H1 (cell line): ENCODE data around the gene ZNF729. TPM values are rescaled to one million over a fixed set of nuclear protein-coding genes. Genes with fewer than 3 reads are reported as not detected.

Experiments
- CTCF ChIA-PET: fragments of 300-600 bp; sonication (Branson Sonifier 250); formaldehyde crosslinking; loops from one replicate; lab custom pipeline; 2021; ENCODE audit not compliant: partially characterized antibody; lab: Charles Lee
- POLR2A ChIA-PET: fragments of 300-600 bp; sonication (Branson Sonifier 250); formaldehyde crosslinking; loops from one replicate; lab custom pipeline; 2021; ENCODE audit warnings: inconsistent platforms; ENCODE audit not compliant: partially characterized antibody; lab: Charles Lee
- DNase-seq, 2 experiments: peaks; one replicate each; pipeline versions ENCODE4 v3.0.0 to v3.0.0-alpha.2; 2010 to 2022; ENCODE audit warnings: low spot score in 2 of 2, low read depth in 1 of 2, mixed read lengths in 1 of 2
- FAIRE-seq: peaks from 2 replicates; lab custom pipeline; 2011; peaks lifted over from hg19 to GRCh38; lab: Jason Lieb, UNC
- H2AFZ ChIP-seq: 2 replicates; pipeline ENCODE4 v1.8.1; 2012; ENCODE audit warnings: low read length, inconsistent platforms
- H2AK5ac ChIP-seq: 2 replicates; pipeline ENCODE4 v1.6.1; 2013; ENCODE audit warnings: low read depth, low read length
- H2BK120ac ChIP-seq: replicated peaks from 2 replicates; pipeline ENCODE3; 2013; ENCODE audit warnings: low read depth, low read length, inconsistent platforms
- H2BK12ac ChIP-seq: 2 replicates; pipeline ENCODE4 v1.6.1; 2013; ENCODE audit warnings: low read depth, low read length
- H2BK15ac ChIP-seq: 2 replicates; pipeline ENCODE4 v1.6.1; 2013; ENCODE audit warnings: low read length
- H2BK20ac ChIP-seq: 2 replicates; pipeline ENCODE4 v1.6.1; 2013; ENCODE audit warnings: low read length
- H2BK5ac ChIP-seq: 2 replicates; pipeline ENCODE4 v1.6.1; 2013; ENCODE audit warnings: low read depth, low read length
- H3K14ac ChIP-seq: 2 replicates; pipeline ENCODE4 v1.6.1; 2013; ENCODE audit warnings: inconsistent platforms; ENCODE audit not compliant: insufficient read length
- H3K18ac ChIP-seq: 2 replicates; pipeline ENCODE4 v1.6.1; 2013; ENCODE audit warnings: low read length; ENCODE audit errors: extremely low read depth
- H3K23ac ChIP-seq: 2 replicates; pipeline ENCODE4 v1.6.1; 2013; ENCODE audit warnings: inconsistent platforms; ENCODE audit not compliant: insufficient read length
- H3K23me2 ChIP-seq: 2 replicates; pipeline ENCODE4 v1.6.1; 2013; ENCODE audit warnings: low read depth, low read length
- H3K27ac ChIP-seq: 2 replicates; pipeline ENCODE4 v1.6.1; 2011; ENCODE audit warnings: low read depth, low read length, inconsistent platforms
- H3K27me3 ChIP-seq, 4 experiments: replicated peaks in 1 of 4; 1 replicate in 1 of 4; 2 replicates in 3 of 4; pipeline versions ENCODE4 v1.6.1 to v1.8.1; 2011 to 2013; ENCODE audit warnings: low read length in 3 of 4, mild to moderate bottlenecking in 3 of 4, inconsistent platforms in 2 of 4, mixed read lengths in 2 of 4, moderate library complexity in 1 of 4; ENCODE audit not compliant: control insufficient read depth in 3 of 4, insufficient read depth in 3 of 4; ENCODE audit errors: extremely low read depth in 1 of 4
- H3K36me3 ChIP-seq, 4 experiments: 2 replicates each; pipeline versions ENCODE4 v1.6.1 to v1.8.1; 2011 to 2013; ENCODE audit warnings: mild to moderate bottlenecking in 4 of 4, low read length in 3 of 4, moderate library complexity in 2 of 4, control low read depth in 1 of 4, inconsistent platforms in 1 of 4; ENCODE audit not compliant: insufficient read depth in 4 of 4, control insufficient read depth in 2 of 4
- H3K4ac ChIP-seq: replicated peaks from 2 replicates; pipeline ENCODE3; 2013; ENCODE audit warnings: low read length, low read depth, mixed read lengths, inconsistent platforms; ENCODE audit not compliant: insufficient read length
- H3K4me1 ChIP-seq, 4 experiments: replicated peaks in 1 of 4; 1 replicate in 1 of 4; 2 replicates in 3 of 4; pipeline versions ENCODE4 v1.6.1 to v1.8.1; 2011 to 2013; ENCODE audit warnings: low read length in 3 of 4, inconsistent platforms in 2 of 4, mixed read lengths in 1 of 4; ENCODE audit not compliant: insufficient read depth in 4 of 4, control insufficient read depth in 3 of 4
- H3K4me2 ChIP-seq, 2 experiments: 2 replicates each; pipeline versions ENCODE4 v1.6.1 to v1.8.1; 2011 to 2013; ENCODE audit warnings: low read depth in 2 of 2, low read length in 2 of 2, control low read depth in 1 of 2, inconsistent platforms in 1 of 2, mild to moderate bottlenecking in 1 of 2; ENCODE audit not compliant: insufficient read depth in 1 of 2
- H3K4me3 ChIP-seq, 4 experiments: fragments of 200-600, 300-600 bp in 1 of 4; sonication (generic), shearing (Covaris generic), sonication (Bioruptor Twin) in 1 of 4; 2 replicates each; pipeline versions ENCODE4 v1.5.1 to v1.8.1; 2011 to 2016; ENCODE audit warnings: low read length in 4 of 4, low read depth in 3 of 4, control low read depth in 2 of 4, inconsistent platforms in 2 of 4, mild to moderate bottlenecking in 2 of 4, mixed read lengths in 1 of 4, moderate library complexity in 1 of 4; ENCODE audit not compliant: insufficient read depth in 2 of 4; ENCODE audit errors: extremely low read depth in 1 of 4
- H3K56ac ChIP-seq: replicated peaks from 2 replicates; pipeline ENCODE3; 2013; ENCODE audit warnings: low read depth, mild to moderate bottlenecking, mixed read lengths, low read length, inconsistent platforms; ENCODE audit not compliant: insufficient read length
- H3K79me1 ChIP-seq: 2 replicates; pipeline ENCODE4 v1.6.1; 2013; ENCODE audit warnings: low read depth, low read length, control low read depth
- H3K79me2 ChIP-seq, 2 experiments: 2 replicates each; pipeline versions ENCODE4 v1.6.1 to v1.8.1; 2012 to 2013; ENCODE audit warnings: low read length in 2 of 2, mild to moderate bottlenecking in 2 of 2, inconsistent platforms in 1 of 2; ENCODE audit not compliant: insufficient read depth in 2 of 2, control insufficient read depth in 1 of 2
- H3K9ac ChIP-seq, 4 experiments: replicated peaks in 1 of 4; 1 replicate in 1 of 4; 2 replicates in 3 of 4; pipeline versions ENCODE4 v1.6.1 to v1.8.1; 2011 to 2013; ENCODE audit warnings: low read depth in 3 of 4, low read length in 3 of 4, control low read depth in 2 of 4, mild to moderate bottlenecking in 2 of 4, moderate library complexity in 2 of 4, inconsistent platforms in 1 of 4; ENCODE audit errors: extremely low read depth in 1 of 4
- H3K9me3 ChIP-seq, 2 experiments: 2 replicates each; pipeline versions ENCODE4 v1.6.1 to v1.8.1; 2012 to 2013; ENCODE audit warnings: mild to moderate bottlenecking in 2 of 2, moderate library complexity in 2 of 2, control low read depth in 1 of 2, inconsistent platforms in 1 of 2, low read depth in 1 of 2, low read length in 1 of 2, mixed read lengths in 1 of 2; ENCODE audit not compliant: insufficient read depth in 2 of 2
- H4K20me1 ChIP-seq, 2 experiments: replicated peaks in 1 of 2; 2 replicates each; pipeline versions ENCODE3 to v1.8.1; 2011 to 2013; ENCODE audit warnings: inconsistent platforms in 2 of 2, low read length in 2 of 2, mild to moderate bottlenecking in 1 of 2; ENCODE audit not compliant: insufficient read depth in 2 of 2, control insufficient read depth in 1 of 2
- H4K5ac ChIP-seq: 2 replicates; pipeline ENCODE4 v1.6.1; 2013; ENCODE audit warnings: low read length, low read depth, mixed read lengths, inconsistent platforms; ENCODE audit not compliant: insufficient read length
- H4K8ac ChIP-seq: 2 replicates; pipeline ENCODE4 v1.8.0; 2013; ENCODE audit warnings: mild to moderate bottlenecking, moderate library complexity, low read length, inconsistent platforms; ENCODE audit not compliant: insufficient read depth; ENCODE audit errors: extremely low read depth
- H4K91ac ChIP-seq: replicated peaks from 2 replicates; pipeline ENCODE3; 2013; ENCODE audit warnings: low read length, mixed read lengths, inconsistent platforms; ENCODE audit not compliant: insufficient read length
- polyA plus RNA-seq, 7 experiments: library from polyadenylated mRNA; depleted of rRNA in 3 of 7; stranded (reverse) in 5 of 7; unstranded in 2 of 7; fragments of >200 nt in 5 of 7; fragments of 200-250 nt in 2 of 7; gene quantifications; 1 replicate in 5 of 7; 2 replicates in 1 of 7; 4 replicates in 1 of 7; pipeline versions ENCODE4 v1.2.1 to v1.2.3, GENCODE V29; 2011 to 2013; ENCODE audit warnings: missing spikeins in 2 of 7, mixed read lengths in 2 of 7
- total RNA-seq: library from RNA; stranded (reverse); fragmentation: NEBNext Ultra II Directional; extraction: Animal tissue kit (Norgen Biotek cat#: 25700); gene quantifications from 2 replicates; pipeline ENCODE4 v1.2.1, GENCODE V29; 2021
- TF ChIP-seq, protein P1 (sequence below), 3 experiments: IDR thresholded peaks; 1 replicate in 2 of 3; 2 replicates in 1 of 3; pipeline versions ENCODE4 v1.5.1 to v1.6.1; 2011; ENCODE audit warnings: low read length in 3 of 3, mild to moderate bottlenecking in 3 of 3, inconsistent platforms in 2 of 3, low read depth in 1 of 3, moderate library complexity in 1 of 3; ENCODE audit not compliant: insufficient read depth in 1 of 3; ENCODE audit errors: control extremely low read depth in 1 of 3

ZNF729 gene
- total and polyA plus RNA-seq, 2 of the 8 experiments (the other 6 are each of a cell fraction or from before 2014, with no cell fraction given), result not detected

DNA sequence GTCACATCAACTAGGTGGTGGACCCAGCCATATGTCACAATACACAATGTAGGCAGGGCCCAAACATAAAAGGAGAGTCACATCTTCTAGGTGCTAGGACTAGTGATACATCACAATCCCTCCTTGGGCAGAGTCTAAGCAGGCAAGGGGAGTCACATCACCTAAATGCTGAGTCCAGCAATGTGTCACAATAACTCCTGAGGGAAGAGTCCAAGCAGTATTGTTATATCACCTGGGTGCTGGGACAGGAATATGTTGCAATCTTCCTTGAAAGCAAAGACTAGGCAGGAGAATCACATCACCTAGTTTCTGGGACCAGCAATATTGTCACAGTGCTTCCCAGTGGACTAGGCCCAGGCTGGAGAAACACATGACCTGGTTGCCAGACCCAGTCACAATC lies 29.4 kb upstream of the ZNF729 start:
- Histone ChIP-seq H3K27me3 (no peaks in the 10 kb centered on the region), H2AFZ (no peak overlapping the region), H3K9ac (no peak overlapping the region), H3K9me3 (peaks cover 65 to 88% of the 10 kb centered on the region in 2 experiments), H2BK5ac (no peak overlapping the region), H3K79me1 (no peaks in the 10 kb centered on the region), H2BK15ac (no peak overlapping the region), H3K79me2 (no peaks in the 10 kb centered on the region), H2BK12ac (no peak overlapping the region), H4K8ac (no peak overlapping the region), H3K14ac (no peak overlapping the region), H3K56ac (no peak overlapping the region), H3K4me3 (no peak overlapping the region), H3K18ac (no peak overlapping the region), H2BK120ac (no peak overlapping the region), H3K4me2 (no peak overlapping the region), H4K91ac (no peak overlapping the region), H2BK20ac (no peak overlapping the region), H3K23ac (no peak overlapping the region), H3K27ac (no peak overlapping the region), H2AK5ac (no peak overlapping the region), H3K4me1 (no peaks in the 10 kb centered on the region), H3K4ac (no peak overlapping the region), H3K36me3 (no peaks in the 10 kb centered on the region), H4K5ac (no peak overlapping the region), H3K23me2 (no peaks in the 10 kb centered on the region), H4K20me1 (no peaks in the 10 kb centered on the region)
- CTCF ChIA-PET, result no interaction called here
- no peak for FAIRE-seq
- POLR2A ChIA-PET, result no interaction called here
- DNase-seq, result no peak
- TF ChIP-seq, protein P1, sequence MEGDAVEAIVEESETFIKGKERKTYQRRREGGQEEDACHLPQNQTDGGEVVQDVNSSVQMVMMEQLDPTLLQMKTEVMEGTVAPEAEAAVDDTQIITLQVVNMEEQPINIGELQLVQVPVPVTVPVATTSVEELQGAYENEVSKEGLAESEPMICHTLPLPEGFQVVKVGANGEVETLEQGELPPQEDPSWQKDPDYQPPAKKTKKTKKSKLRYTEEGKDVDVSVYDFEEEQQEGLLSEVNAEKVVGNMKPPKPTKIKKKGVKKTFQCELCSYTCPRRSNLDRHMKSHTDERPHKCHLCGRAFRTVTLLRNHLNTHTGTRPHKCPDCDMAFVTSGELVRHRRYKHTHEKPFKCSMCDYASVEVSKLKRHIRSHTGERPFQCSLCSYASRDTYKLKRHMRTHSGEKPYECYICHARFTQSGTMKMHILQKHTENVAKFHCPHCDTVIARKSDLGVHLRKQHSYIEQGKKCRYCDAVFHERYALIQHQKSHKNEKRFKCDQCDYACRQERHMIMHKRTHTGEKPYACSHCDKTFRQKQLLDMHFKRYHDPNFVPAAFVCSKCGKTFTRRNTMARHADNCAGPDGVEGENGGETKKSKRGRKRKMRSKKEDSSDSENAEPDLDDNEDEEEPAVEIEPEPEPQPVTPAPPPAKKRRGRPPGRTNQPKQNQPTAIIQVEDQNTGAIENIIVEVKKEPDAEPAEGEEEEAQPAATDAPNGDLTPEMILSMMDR (IDR thresholded peaks at IDR 0.05; ENCODE audit: control extremely low read depth in 1 of 3, insufficient read depth in 1 of 3, low read depth in 1 of 3, low read length in 3 of 3), result no peak
